Endothelial cell of coronary artery (primary cell): ENCODE results near the gene ACOT6. TPM values are rescaled to one million over a fixed set of nuclear protein-coding genes. Genes with fewer than 3 reads are reported as not detected.

Source experiments
- total RNA-seq: library from RNA; depleted of rRNA; stranded (reverse); fragments of >200 nt; gene quantifications from 2 replicates; pipeline ENCODE4 v1.2.3, GENCODE V29; 2014

ACOT6 gene
- 0.09 TPM in 1 of 2 replicates, not detected in the other for total RNA-seq

GRCh38 chr14:73612339-73613045 is at the start of gene ACOT6:
Gene ACOT6 (plus strand): TSS chr14:73612517. CDS start chr14:73612572, 55 bp downstream.

DNA sequence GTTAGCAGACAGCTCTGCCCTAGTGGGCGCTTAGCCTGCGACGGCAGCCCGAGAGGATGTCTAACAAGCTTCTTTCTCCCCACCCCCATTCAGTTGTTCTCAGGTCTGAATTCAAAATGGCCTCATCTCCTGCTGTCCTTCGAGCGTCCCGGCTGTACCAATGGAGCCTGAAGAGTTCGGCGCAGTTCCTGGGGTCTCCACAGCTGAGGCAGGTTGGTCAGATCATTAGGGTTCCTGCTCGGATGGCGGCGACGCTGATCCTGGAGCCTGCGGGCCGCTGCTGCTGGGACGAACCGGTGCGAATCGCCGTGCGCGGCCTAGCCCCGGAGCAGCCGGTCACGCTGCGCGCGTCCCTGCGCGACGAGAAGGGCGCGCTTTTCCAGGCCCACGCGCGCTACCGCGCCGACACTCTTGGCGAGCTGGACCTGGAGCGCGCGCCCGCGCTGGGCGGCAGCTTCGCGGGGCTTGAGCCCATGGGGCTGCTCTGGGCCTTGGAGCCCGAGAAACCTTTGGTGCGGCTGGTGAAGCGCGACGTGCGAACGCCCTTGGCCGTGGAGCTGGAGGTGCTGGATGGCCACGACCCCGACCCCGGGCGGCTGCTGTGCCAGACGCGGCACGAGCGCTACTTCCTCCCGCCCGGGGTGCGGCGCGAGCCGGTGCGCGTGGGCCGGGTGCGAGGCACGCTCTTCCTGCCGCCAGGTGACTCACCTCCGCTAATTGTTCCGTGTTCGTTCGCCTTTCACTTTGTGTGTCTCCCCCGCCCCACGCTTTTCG is 42.9 kb upstream of the ACOT6 start, which contains the start of gene ACOT2:
Gene ACOT2, plus strand, starts transcription at position 29 of the 774 bp plus-strand sequence. Its CDS starts 28 bp downstream, at position 57.

GRCh38 chr14:73591690-73592449 is 20.4 kb upstream of the ACOT6 start, which contains the start of gene ACOT4:
Gene ACOT4 (plus strand): TSS chr14:73591873. CDS start chr14:73591960, 87 bp downstream.

DNA sequence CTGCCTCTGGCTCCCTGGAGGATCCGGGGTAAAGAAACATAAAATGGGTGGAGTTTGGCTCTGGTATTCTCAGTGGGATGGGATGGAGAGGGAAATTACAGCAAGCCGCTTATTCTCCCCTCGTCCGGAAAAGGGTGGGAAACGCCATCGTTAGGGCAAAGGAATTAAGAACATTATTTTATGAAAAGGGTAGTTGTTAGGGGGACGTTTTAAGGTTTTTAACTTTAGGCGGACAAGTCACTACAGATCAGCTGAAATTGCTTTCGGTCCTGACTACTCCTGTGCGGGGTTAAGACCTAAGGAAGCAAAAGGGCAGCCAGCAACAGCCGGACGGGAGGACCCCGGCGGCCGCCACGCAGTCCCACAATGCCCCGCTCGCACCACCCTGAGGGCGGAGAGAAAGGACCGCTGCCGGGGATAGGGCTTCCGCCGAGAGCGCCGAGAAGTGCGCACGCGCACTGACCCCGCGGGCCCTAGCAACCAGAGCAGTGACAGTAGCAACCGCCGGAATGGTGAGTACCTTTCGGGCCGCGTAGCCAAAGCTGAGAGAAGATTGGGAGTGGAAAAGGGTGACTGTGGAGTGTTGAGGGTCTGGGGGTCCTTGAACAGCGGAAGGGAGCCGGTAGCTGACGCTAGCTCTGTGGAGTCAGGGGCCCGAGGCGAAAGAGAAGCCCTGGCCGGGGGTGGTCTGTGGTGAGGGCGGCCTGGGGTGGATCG is 32.4 kb downstream of the ACOT6 start, which contains the start of gene DNAL1:
Gene DNAL1, plus strand, starts transcription at position 456 of the 717 bp plus-strand sequence. Its CDS starts 54 bp downstream, at position 510.

Other genes starting within 250 kb of the ACOT6 start
- gene NUMB, start 154.0 kb upstream of the ACOT6 start, total RNA-seq, result 39.6 and 40.9 TPM in 2 replicates
- 18.4 and 20.9 TPM in 2 replicates for gene RIOX1, start 121.6 kb upstream of the ACOT6 start, total RNA-seq
- 0.56 and 1.2 TPM in 2 replicates for gene ACOT1, start 75.4 kb upstream of the ACOT6 start, total RNA-seq
- gene HEATR4, start 53.6 kb upstream of the ACOT6 start, total RNA-seq, result under 0.01 TPM in 1 of 2 replicates, not detected in the other
- 10.6 and 11.3 TPM in 2 replicates for gene ACOT2, start 43.3 kb upstream of the ACOT6 start, total RNA-seq
- gene ACOT4, start 20.6 kb upstream of the ACOT6 start, total RNA-seq, result 0.27 and 0.38 TPM in 2 replicates
- 4.8 and 6.7 TPM in 2 replicates for gene DNAL1, start 32.5 kb downstream of the ACOT6 start, total RNA-seq
- 18.7 and 24.0 TPM in 2 replicates for gene PNMA1, start 101.9 kb downstream of the ACOT6 start, total RNA-seq
- 1.2 and 4.2 TPM in 2 replicates for gene PTGR2, start 239.3 kb downstream of the ACOT6 start, total RNA-seq